Measurements from ENCODE around the gene ACOX3. TPM values are rescaled to one million over a fixed set of nuclear protein-coding genes. Genes with fewer than 3 reads are reported as not detected.

Gene ACOX3
- total RNA-seq, 4 donors from 2014 or later: 17.9 to 31.1 (median 22.5) TPM

GRCh38 chr4:8446122-8446521 is 5.6 kb upstream of the ACOX3 start:
- Histone ChIP-seq H3K9me3 (no peaks in the 10 kb centered on the region), H3K4me3 (no peak overlapping the region), H3K4me1 (peaks cover 0 to 14% of the 10 kb centered on the region in 2 donors), H3K27me3 (no peaks in the 10 kb centered on the region), H3K36me3 (no peaks in the 10 kb centered on the region), H3K27ac (no peak overlapping the region)
- intact Hi-C loops (cut with DNase I; ENCODE audit: low total_unique reads): no loop called here
- TF ChIP-seq POLR2A (IDR thresholded peaks at IDR 0.05): no peak
- TF ChIP-seq, protein P1, sequence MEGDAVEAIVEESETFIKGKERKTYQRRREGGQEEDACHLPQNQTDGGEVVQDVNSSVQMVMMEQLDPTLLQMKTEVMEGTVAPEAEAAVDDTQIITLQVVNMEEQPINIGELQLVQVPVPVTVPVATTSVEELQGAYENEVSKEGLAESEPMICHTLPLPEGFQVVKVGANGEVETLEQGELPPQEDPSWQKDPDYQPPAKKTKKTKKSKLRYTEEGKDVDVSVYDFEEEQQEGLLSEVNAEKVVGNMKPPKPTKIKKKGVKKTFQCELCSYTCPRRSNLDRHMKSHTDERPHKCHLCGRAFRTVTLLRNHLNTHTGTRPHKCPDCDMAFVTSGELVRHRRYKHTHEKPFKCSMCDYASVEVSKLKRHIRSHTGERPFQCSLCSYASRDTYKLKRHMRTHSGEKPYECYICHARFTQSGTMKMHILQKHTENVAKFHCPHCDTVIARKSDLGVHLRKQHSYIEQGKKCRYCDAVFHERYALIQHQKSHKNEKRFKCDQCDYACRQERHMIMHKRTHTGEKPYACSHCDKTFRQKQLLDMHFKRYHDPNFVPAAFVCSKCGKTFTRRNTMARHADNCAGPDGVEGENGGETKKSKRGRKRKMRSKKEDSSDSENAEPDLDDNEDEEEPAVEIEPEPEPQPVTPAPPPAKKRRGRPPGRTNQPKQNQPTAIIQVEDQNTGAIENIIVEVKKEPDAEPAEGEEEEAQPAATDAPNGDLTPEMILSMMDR (IDR thresholded peaks at IDR 0.05): no peak
- no peak for DNase-seq

GRCh38 chr4:8443801-8444200 is 3.3 kb upstream of the ACOX3 start:
- H3K27me3 ChIP-seq: no peaks in the 10 kb centered on the region
- H3K9me3 ChIP-seq: no peaks in the 10 kb centered on the region
- no peaks in the 10 kb centered on the region for H3K36me3 ChIP-seq
- peaks cover 0 to 14% of the 10 kb centered on the region in 2 donors for H3K4me1 ChIP-seq
- H3K27ac ChIP-seq: no peak overlapping the region
- intact Hi-C loops (cut with DNase I; ENCODE audit: low total_unique reads): no loop called here
- DNase-seq: no peak
- no peak overlapping the region for H3K4me3 ChIP-seq
- no peak for TF ChIP-seq POLR2A (IDR thresholded peaks at IDR 0.05)
- TF ChIP-seq, protein P1 (IDR thresholded peaks at IDR 0.05): no peak

DNA sequence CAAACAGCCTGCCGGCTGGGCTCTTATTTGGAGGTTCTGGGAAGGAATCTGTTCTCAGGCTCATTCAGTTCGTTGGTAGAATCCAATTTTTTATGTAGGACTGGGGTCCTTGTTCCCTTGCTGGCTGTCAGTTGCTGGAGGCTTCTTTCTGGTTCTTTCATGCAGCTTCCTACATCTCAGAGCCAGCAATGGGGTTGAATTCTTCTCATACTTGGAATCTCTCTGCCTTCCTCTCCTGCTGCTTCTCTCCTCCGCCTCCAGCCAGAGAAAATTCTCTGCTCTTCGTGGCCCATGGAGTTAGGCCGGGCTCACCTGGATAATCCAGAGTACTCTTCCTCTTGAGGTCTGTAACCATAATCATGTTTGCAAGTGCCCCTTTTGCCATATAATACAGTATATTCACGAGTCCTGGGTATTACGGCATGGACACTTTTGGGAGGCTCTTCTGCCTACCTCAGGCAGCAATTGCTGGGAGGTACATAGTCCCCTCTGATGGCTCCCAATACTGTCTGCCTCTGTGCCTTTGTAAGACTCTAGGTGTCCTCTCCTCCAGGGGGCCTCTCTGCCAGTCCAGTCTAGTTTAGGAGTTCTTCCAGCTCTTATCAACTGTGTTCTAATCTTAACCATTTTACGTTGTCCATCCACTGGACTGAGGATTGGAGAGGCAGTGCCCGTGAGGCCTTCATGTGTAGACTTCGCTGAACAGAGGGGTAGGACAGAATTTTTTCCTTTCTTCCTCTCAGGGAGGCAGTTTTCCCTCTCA is 2.3 kb upstream of the ACOX3 start:
- Histone ChIP-seq H3K27ac (no peak overlapping the region), H3K27me3 (no peaks in the 10 kb centered on the region), H3K36me3 (no peaks in the 10 kb centered on the region), H3K4me1 (peaks cover 0 to 14% of the 10 kb centered on the region in 2 donors), H3K9me3 (no peaks in the 10 kb centered on the region), H3K4me3 (no peak overlapping the region)
- no peak for TF ChIP-seq POLR2A (IDR thresholded peaks at IDR 0.05)
- TF ChIP-seq, protein P1 (IDR thresholded peaks at IDR 0.05): no peak
- intact Hi-C loops (cut with DNase I; ENCODE audit: low total_unique reads): no loop called here
- DNase-seq: no peak

DNA sequence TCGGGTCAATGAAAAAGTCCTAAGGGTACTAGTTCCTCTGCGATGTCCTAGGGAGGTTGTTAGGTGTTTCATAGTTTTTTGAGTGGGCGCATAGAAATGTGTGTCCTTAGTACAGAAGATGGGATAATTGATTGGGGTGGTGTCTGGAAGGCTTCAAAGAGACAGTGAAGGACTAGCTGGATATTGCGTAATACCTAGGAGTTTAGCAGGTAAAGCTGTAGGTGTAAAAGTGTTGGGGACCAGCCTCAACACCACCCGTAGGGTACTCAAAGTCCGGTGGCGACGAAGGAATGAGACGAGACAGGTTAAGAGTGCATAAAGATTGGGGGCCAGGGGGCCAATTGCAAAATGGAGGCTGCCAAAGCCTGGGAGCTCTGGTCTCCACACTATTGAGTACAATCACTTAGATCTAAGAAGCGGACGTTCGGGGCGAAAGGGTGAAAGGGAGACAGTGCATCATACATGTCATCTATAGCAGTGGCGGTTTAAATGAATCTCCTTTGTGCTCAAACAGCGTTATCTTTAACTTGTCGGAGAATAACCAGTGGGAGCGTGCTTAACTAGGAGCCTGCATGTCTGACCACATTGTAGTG is 1.1 kb upstream of the ACOX3 start:
- no peak for DNase-seq
- H3K4me1 ChIP-seq: peaks cover 0 to 14% of the 10 kb centered on the region in 2 donors
- H3K36me3 ChIP-seq: no peaks in the 10 kb centered on the region
- no peaks in the 10 kb centered on the region for H3K9me3 ChIP-seq
- intact Hi-C loops (cut with DNase I; ENCODE audit: low total_unique reads): no loop called here
- peak overlapping the region; percentile 64 to 91 for H3K4me3 ChIP-seq
- no peaks in the 10 kb centered on the region for H3K27me3 ChIP-seq
- no peak overlapping the region for H3K27ac ChIP-seq
- no peak for TF ChIP-seq POLR2A (IDR thresholded peaks at IDR 0.05)
- TF ChIP-seq, protein P1 (IDR thresholded peaks at IDR 0.05): no peak

- H3K4me1 ChIP-seq: peaks cover 0 to 14% of the 10 kb centered on the region in 2 donors
- no peaks in the 10 kb centered on the region for H3K9me3 ChIP-seq
- H3K27ac ChIP-seq: peak overlapping the region; percentile 93 to 94
- H3K36me3 ChIP-seq: no peaks in the 10 kb centered on the region
- peak in 1 of 2 donors; percentile 24 for DNase-seq
- intact Hi-C loops (cut with DNase I; ENCODE audit: low total_unique reads): no loop called here
- peak overlapping the region; percentile 64 to 91 for H3K4me3 ChIP-seq
- TF ChIP-seq, protein P1 (IDR thresholded peaks at IDR 0.05): no peak
- no peak for TF ChIP-seq POLR2A (IDR thresholded peaks at IDR 0.05)
- H3K27me3 ChIP-seq: no peaks in the 10 kb centered on the region
These were observed 520 bp downstream of the ACOX3 start for GRCh38 chr4:8439914-8440491.
